NCI-H2227 (cell line): ENCODE results near the gene CELSR1.
"Not testable (repeated sequence)": the region's sequence is repeated elsewhere in the genome, so short reads cannot be mapped to it uniquely, and the experiment has no call there.

Experiments
- DNase-seq: peaks from one replicate; lab custom pipeline; 2025; ENCODE audit not compliant: unreplicated experiment; lab: John Stamatoyannopoulos, UW

CELSR1 gene

DNA sequence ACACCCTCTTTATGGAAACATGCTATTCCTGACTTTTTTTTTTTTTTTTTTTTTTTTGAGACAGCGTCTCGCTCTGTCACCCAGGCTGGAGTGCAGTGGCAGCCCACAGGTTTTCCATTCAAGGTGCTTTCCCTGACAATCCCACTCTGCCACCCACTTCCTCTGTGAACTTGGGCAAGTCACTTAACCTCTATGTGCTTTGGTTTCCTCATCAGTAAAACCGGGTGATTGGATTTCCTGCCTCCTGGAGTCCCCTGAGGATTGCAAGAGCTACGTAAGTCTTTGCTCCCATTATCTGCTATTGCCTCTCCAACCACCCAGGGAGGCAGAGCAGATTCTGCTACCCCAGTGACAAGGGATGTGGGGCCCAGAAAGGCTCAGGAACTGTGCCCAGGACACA lies 54.1 kb downstream of the CELSR1 start:
- no peak for DNase-seq

DNA sequence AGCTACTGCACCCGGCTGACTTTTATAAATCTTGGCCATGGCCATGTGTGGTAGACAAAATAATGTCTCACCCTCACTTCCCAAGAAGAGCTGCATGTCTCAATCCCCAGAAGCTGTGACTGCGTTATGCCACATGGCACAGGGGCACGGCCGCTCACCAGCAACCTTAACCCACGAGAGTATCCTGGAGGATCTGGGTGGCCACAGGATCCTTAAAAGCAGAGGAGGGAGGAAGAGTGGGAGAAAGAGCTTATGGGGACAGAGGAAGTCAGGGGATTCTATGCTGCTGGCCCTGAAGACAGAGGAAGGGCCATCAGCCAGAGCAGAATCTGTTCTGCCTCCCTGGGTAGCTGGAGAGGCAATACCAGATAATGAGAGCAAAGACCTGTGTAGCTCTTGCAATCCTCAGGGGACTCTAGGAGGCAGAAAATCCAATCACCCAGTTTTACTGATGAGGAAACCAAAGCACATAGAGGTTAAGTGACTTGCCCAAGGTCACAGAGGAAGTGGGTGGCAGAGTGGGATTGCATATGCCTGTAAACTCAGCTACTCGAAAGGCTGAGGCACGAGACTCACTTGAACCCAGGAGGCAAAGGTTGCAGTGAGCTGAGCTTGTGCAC lies 55.3 kb downstream of the CELSR1 start:
- no peak for DNase-seq

DNA sequence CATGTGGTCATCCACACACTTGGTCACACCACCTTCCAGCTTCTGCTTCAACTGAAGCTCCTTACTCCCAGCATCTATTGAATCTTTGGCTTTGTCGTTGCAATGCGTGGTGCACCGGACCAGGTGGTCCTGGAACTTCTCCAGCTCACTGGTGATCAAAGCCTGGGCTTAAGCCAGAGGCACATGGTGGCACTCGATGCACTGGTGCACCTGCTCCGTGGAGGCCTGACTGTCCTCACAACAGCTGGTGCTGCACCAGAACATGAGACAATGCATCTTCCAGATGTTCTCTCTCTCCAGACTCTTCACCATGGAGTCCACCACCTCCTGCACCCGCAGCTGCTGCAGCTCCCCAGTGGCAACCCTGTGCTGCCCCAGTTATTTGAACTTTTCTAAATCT lies 56.0 kb downstream of the CELSR1 start:
- DNase-seq = no peak

DNA sequence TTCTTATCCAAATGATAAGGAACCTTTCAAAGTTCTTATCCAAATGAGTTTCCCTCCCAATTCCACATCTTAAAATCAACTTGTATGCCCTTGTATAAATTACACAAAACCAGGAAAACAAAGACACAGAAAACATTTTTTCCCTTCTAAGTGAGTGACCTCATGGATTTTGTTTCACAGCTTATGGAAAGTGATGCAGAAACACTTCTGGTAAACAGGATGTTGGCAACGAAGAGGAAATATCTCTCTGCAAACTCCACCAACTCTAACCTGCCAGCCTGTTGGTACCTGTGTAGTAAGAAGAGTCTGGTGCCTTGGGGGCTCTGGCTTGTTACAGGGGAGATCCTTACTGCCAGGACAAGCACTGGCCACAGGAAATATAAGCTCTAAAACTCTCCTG lies 57.0 kb downstream of the CELSR1 start:
- no peak for DNase-seq

DNA sequence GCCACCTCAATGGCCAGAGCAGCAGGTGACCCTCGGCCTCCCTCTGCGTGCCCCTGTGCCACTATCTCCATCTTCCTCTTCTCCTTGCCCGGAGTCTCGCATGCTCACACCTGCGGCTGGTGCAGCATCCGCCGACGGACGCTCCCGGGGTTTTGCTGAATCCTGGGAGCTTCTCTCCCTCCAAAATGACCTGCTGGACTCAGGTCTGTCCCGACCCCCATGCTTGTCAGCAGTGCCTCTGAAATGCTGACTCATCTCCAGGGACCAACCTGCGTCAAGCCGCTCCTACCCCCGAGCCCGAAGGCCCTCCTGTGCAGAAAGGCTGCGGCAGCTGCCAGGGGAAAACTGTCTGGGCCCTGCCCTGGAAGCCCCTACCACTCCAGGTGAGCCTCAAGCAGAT lies 58.4 kb downstream of the CELSR1 start:
- DNase-seq = no peak

DNA sequence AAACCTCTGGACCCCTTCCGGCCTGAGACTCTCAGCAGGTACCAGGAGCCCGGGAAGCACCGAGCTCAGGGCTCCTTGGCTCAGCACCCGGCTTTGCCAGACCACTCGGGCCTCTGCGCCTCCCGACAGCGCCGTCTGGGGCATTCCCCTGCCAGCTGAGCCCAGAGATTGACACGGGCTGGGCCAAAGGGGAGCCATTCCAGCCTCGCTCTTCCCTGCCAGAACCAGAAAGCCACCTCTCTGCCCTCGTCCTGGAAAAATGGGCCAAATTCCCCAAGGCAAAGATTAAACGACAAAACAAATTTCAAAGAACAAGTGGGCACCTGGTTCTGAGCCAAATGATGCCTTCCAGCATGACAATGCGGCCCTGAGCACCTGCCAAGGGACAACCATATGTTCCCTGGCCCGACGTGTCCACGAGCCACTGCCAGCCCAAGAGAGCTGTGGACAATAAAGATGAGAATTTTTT lies 59.3 kb downstream of the CELSR1 start:
- no peak for DNase-seq

DNA sequence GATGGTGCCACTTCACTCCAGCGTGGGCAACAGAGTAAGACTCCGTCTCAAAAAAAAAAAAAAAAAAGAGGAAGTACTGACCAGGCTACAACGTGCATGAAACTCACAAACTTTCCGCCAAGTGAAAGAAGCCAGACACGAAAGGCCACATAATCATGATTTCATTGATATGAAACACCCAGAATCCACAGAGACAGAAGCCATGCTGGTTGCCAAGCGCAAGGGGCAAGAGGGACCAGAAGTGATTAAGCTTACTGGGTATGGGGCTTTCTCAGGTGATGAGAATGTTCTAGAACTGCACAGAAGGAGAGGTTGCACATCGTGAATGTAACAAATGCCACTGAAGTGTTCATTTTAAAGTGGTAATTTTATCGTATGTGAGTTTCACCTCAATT lies 60.9 kb downstream of the CELSR1 start:
- DNase-seq = no peak

DNA sequence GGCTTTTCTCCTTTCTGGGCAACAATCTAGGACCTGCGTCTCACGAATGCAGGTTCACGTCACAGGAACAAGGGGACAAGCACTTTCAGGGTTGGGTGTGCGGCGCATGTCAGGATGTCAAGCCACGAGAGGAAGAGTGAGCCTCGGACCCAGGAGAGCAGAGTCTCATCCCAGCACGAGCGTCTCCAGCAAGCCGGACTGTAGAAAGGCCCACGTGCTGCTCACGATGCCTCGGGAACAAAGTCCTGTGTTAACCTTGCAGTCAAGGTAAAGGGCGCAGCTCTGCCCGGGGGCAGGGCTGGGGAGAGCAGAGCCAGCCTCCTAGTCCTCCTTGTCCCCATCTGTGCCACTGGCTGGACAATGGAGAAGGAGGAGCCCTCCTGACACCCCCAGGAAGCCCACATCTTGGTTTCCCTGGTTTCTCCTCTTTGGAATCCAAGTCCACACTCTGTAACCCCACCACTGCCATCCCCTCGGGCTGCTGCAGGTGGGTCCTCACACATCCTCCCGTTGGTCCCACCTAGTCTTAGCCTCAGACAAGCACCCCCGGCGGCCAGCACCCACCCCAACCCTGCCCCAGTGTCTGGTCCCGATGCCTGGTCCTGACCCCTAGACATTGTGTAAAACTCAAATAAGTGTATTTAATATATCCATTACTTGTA lies 63.4 kb downstream of the CELSR1 start:
- DNase-seq = no peak

DNA sequence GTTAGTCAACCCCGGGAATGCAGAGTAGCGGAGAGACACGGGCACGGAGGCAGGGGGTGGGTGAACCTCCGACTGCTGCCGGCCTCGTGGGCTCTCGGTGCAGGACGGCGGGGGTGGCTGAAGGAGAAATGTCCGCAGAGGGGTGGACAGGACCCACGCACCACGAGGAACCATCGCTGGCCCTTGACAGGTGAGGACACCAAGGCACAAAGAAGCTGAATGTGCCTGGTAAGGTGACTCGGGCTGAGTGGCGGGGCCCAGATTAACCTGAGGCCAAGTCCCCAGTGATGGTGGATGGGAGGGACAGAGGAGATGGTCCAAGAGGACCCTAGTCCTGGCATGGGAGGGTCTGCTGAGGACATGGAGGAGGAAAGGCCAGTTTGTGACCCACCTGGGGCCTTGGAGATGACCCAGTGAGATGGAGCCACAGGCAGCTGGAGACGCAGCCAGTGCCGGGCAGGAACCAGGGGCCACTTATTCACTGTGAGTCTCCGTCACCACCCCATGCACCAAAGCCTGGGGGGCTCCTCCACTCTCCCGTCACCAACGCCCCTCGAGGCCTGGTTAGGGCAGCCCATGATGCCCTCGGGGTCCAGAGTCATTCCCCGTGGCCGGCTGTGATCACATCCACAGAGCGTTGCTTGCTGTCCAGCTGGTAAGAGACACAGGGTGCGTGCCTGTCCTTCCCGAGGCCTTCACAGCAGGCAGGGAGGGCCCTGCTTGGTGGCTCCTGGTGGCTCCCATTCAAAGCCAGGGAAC lies 64.2 kb downstream of the CELSR1 start:
- DNase-seq = no peak

DNA sequence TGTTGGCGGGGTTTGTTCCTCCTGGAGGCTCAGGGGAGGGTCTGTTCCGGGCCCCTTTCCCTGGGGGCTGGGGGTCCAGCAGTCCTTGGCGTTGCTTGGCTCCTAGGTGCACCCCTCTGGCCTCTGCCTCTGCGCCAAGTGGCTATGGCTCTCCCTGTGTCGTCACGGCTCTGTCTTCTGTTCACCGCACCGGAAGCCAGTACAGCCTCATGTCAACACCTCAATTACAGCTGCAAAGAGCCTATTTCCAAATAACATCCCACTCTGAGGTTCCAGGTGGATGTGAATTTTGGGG lies 64.8 kb downstream of the CELSR1 start:
- DNase-seq = no peak

DNA sequence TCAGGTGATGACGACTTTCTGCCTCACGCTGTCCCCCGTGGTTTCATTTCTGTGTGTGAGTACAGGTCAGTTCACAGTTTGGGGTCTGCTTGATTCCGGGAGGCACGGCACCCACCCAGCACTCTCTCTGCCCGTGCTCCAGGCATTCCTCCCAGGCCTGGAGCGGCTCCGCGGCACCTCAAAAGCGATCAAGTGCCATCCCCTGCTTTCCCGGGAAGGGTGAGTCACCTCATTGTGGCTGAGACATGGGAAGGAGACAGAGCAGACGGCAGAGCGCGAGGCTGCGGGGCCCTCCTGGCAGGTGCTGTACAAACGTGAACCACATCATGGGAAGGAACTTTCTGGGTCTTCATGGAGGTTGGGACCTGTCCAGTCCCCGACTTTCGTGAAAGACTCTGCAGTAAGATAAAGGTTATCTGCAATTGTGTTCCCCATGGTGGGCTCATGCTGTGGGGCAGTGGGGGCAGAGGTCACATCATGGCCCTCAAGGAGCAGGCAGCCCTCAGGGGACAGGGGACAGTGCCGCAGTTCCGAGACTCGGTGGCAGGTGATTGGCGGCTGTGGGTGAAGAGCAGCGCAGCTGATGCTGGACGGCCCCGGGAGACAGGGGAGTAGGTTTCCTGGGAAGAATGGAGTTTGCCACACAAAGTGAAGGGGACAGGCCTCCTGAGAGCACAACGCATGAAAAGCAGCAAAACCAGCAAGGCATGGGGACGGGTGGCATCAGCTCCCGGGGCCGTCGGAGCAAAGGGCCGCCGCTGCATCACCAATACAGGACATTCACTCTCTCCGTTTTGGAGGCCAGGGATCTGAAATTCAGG lies 65.3 kb downstream of the CELSR1 start:
- DNase-seq = no peak

DNA sequence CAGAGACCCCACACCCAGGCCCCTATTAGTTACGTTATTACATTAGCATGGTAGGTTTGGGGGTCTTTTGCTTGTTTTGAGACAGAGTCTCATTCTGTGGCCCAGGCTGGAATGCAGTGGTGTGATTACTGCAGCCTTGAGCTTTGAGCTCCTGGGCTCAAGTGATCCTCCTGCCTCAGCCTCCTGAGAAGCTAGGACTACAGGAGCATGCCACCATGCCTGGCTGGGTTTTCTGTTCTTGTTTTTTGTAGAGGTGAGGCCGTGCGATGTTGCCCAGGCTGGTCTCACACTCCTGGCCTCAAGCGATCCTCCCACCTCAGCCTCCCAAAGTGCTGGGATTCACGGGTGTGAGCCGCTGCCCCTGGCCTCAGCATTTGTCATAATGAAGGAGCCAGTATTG lies 66.1 kb downstream of the CELSR1 start:
- not testable (repeated sequence) for DNase-seq

DNA sequence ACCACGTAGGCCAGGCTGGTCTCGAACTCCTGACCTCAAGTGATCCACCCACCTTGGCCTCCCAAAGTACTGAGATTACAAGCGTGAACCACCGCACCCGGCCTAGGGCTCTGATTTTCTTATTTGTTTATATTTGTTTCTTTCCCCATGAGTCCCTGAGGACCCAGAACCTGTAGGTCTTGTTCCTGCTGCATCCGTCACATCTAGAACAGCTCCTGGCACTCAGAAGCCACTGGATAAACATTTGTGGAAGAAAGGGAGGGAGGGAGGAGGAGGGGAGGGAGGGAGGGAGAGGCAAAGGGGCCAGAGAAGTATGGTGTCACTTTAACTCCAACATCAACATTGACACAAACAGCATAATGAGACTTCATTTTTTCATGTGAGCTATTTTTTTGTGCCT lies 67.7 kb downstream of the CELSR1 start:
- no peak for DNase-seq

DNA sequence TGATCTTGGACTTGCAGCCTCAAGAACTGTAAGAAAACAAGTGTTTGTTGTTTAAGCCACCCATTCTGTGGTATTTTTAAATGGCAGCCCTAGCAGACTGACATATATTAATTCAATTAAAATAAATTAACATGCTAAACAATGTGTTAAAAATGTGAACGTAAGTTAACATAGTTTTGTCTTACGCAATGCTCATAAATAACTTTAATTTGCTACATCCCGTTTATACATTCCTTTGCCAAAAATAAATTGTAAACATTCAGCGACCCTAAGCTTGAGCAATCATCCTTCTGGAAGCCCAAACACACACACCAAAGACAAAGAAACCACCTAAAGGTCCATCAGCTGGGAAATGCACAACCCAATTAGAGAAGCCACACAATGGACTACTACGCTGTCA lies 70.4 kb downstream of the CELSR1 start:
- DNase-seq = no peak

DNA sequence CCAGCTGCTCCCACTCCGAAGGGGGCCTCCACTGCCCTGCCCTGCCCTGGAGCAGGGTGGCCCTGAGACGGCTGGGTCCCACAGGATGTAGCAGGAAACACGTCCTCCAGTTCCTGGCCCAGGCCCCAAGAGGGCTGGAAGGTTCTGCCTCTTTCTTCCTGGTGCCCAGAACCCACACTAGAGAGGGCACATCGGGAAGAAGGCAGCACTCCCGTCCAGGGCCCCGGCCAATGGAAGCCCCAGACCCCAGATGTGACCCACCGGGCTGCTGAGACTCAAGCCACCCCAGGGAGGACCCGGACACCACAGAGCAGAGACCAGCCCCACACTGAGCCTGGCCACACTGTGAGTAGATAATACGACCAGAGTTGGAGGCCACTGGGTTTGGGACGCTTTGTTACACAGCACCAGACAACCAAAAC lies 71.2 kb downstream of the CELSR1 start:
- no peak for DNase-seq

DNA sequence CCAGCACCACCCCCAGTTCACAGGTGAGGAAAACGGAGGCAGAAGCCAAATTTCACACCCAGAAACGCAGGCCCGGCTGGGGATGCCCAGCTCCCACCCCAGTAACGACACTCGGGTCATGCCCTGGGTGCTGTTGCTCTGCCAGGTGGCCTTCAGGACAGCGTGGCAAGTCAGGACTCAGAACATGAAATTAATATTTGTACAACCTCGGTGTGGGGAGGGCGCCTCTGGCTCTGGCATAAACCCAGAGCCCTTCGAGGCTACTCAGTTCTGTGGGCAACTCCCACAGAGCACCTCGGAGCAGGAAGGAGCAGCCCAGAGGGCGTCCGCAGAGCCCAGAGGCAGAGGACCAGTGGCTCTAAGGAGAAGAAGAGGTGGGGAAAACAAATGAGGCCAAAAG lies 71.6 kb downstream of the CELSR1 start:
- DNase-seq = no peak

DNA sequence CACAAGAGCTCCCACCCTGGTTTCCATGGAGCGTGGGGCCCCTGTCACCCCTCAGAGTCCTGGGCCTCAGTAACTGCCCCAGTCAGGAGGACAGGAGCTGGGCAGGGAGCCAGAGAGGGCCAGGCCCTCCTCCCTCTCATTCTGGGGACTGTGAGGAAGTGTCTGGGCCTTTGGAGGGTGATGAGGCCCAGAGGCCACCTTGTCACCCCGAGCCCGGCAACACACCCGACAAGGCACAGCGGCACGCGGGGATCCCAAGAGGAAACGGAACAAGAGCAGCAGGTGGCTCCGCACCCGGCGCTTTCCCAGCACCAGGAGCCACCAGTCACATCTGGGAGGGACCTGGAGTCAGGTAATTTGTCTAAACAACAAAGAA lies 72.1 kb downstream of the CELSR1 start:
- no peak for DNase-seq

DNA sequence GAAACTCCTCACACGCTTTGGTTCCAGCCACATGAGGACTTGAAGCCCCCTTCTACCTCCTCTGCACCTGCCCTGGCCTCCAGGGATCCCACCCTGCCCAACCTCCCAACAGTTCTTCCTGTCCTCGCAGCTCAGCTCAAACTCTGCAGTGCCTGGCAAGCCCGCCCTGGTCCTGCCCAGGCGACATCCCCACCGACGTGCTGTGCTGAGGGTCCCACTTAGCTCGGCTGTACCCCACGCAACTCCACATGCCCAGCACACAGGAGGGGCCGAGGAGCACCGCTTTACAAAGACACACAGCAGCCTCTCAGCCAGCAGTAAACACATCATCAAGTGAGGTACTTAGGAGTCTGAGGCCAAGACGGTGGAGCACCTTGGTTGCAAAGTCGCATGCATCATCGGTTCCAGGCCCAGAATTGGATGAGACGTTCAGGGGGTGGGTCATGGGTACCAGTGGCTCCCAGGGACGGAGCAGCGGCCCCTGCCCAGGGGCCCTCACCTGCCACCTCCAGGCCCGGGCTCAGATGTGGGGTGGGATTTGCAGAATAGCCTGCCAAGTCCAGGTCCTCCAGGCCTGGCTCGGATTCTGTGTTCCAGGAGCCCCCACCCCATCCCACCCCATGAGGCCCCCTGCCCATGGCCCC lies 72.6 kb downstream of the CELSR1 start:
- DNase-seq = no peak

DNA sequence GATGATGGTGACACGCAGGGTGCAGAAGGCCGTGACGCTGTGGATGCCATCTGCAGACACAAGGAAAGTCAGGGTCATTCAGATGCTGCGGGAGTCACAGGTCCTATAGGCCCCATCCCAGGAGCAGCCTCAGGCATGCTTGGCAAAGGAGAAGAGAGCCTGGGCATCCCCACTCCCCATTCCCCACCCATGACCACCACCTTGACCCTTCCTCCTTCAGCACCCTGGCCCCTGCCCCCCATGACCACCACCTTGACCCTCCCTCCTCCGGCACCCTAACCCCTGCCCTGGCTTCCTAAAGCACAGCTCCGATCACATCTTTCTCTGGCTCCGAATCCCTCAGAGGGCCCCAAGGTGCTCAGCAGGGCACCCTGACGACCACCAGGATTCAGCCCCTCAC lies 73.1 kb downstream of the CELSR1 start:
- DNase-seq = no peak

DNA sequence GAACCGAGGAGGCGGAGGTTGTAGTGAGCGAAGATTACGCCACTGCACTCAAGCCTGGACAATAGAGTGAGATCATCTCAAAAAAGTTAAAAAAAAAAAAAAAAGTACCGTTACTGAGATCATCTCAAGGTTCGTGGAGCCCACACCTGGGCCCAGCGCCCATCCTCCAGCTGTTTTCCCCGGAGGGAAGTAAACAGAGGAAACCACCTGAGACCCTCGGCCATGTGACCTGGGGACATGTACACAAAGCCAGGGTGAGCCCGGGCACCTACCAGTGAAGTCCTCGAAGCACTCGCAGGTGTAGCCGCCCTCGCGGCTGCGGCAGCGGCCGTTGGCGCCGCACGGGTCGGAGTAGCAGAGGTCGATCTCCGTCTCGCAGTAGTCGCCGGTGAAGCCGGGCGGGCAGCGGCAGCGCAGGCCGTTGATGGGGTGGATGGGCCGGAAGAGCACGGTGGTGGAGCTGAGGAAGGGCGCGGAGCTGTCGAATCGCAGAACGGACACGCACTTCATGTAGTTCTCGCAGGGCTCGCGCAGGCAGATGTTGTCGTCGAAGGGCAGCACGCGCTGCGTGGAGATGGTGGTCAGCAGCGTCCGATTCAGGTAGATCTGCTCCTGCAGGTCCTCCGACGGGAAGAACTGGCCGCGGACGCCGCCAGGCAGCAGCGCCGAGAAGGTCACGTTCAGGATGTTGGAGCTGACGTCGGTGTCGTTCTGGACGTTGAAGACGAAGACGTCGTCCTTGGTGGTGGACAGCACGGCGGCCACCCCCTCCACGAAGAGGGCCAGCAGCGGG lies 73.8 kb downstream of the CELSR1 start:
- no peak for DNase-seq
